Sigmoid colon (tissue), 4 donors: ENCODE results near the gene KCNJ5.

Experiments used
- POLR2A ChIP-seq, 2 donors: fragments of 450-650 bp; IDR thresholded peaks; one replicate each; pipeline ENCODE4 v1.6.1; 2016; ENCODE audit warnings: antibody characterized with exemption in 2 of 2, mild to moderate bottlenecking in 2 of 2, moderate library complexity in 2 of 2
- POLR2AphosphoS5 ChIP-seq, 4 donors: sonication (generic); formaldehyde crosslinking; IDR thresholded peaks; one replicate each; pipeline ENCODE4 v1.6.1; 2017; ENCODE audit warnings: antibody characterized with exemption in 4 of 4
- TF ChIP-seq, protein P1 (sequence below), 4 experiments: fragments of 450-650 bp in 3 of 4; fragments of 200-600 bp in 1 of 4; IDR thresholded peaks; one replicate each; pipeline ENCODE4 v1.5.1; 2016 to 2019; ENCODE audit warnings: antibody characterized with exemption in 4 of 4, mild to moderate bottlenecking in 3 of 4, moderate library complexity in 2 of 4

GRCh38 chr11:128853559-128853958 lies 37.6 kb upstream of the KCNJ5 start:
- TF ChIP-seq, protein P1, sequence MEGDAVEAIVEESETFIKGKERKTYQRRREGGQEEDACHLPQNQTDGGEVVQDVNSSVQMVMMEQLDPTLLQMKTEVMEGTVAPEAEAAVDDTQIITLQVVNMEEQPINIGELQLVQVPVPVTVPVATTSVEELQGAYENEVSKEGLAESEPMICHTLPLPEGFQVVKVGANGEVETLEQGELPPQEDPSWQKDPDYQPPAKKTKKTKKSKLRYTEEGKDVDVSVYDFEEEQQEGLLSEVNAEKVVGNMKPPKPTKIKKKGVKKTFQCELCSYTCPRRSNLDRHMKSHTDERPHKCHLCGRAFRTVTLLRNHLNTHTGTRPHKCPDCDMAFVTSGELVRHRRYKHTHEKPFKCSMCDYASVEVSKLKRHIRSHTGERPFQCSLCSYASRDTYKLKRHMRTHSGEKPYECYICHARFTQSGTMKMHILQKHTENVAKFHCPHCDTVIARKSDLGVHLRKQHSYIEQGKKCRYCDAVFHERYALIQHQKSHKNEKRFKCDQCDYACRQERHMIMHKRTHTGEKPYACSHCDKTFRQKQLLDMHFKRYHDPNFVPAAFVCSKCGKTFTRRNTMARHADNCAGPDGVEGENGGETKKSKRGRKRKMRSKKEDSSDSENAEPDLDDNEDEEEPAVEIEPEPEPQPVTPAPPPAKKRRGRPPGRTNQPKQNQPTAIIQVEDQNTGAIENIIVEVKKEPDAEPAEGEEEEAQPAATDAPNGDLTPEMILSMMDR (IDR thresholded peaks at IDR 0.05) = no peak
- TF ChIP-seq POLR2A (IDR thresholded peaks at IDR 0.05) (no peak), POLR2AphosphoS5 (IDR thresholded peaks at IDR 0.05) (no peak)
